AG09309 (cell line): Measurements from ENCODE around the gene HP1BP3.

ENCODE experiments used
- DNase-seq: peaks from one replicate; pipeline ENCODE4 v3.0.0-alpha.2; 2010; ENCODE audit warnings: low read depth
- H3K4me3 ChIP-seq: 2 replicates; pipeline ENCODE4 v1.5.1; 2011; ENCODE audit warnings: mild to moderate bottlenecking, low read depth, low read length, moderate library complexity; ENCODE audit not compliant: control insufficient read depth
- TF ChIP-seq, protein P1 (sequence below): IDR thresholded peaks from 2 replicates; pipeline ENCODE4 v1.5.1; 2011; ENCODE audit warnings: mild to moderate bottlenecking, low read depth, low read length, inconsistent platforms; ENCODE audit not compliant: insufficient read depth, control insufficient read depth; ENCODE audit errors: missing control alignments

The HP1BP3 gene

GRCh38 chr1:20696397-20697333 is 90.4 kb downstream of the HP1BP3 start:
- TF ChIP-seq, protein P1, sequence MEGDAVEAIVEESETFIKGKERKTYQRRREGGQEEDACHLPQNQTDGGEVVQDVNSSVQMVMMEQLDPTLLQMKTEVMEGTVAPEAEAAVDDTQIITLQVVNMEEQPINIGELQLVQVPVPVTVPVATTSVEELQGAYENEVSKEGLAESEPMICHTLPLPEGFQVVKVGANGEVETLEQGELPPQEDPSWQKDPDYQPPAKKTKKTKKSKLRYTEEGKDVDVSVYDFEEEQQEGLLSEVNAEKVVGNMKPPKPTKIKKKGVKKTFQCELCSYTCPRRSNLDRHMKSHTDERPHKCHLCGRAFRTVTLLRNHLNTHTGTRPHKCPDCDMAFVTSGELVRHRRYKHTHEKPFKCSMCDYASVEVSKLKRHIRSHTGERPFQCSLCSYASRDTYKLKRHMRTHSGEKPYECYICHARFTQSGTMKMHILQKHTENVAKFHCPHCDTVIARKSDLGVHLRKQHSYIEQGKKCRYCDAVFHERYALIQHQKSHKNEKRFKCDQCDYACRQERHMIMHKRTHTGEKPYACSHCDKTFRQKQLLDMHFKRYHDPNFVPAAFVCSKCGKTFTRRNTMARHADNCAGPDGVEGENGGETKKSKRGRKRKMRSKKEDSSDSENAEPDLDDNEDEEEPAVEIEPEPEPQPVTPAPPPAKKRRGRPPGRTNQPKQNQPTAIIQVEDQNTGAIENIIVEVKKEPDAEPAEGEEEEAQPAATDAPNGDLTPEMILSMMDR, result peak; percentile 93
- H3K4me3 ChIP-seq, result peak overlapping the region; percentile 58
- peak; percentile 77 for DNase-seq

- no peak overlapping the region for H3K4me3 ChIP-seq
- DNase-seq, result no peak
- TF ChIP-seq, protein P1, result no peak
Observed at GRCh38 chr1:20695515-20695914, 91.6 kb downstream of the HP1BP3 start.

GRCh38 chr1:20693623-20694022 is 93.5 kb downstream of the HP1BP3 start:
- TF ChIP-seq, protein P1, result no peak

More at GRCh38 chr1:20693623-20694022, 93.5 kb downstream of the HP1BP3 start:
- no peak overlapping the region for H3K4me3 ChIP-seq
- no peak for DNase-seq
